Adrenal gland (tissue), 12 donors: ENCODE results near the gene NMS. TPM values are rescaled to one million over a fixed set of nuclear protein-coding genes. Genes with fewer than 3 reads are reported as not detected.

ENCODE experiments used
- DNase-seq, 7 donors: peaks; one replicate each; pipeline ENCODE4 v3.0.0-alpha.2; 2019 to 2020
- H3K27ac ChIP-seq, 5 donors: fragments of 200-600 bp; sonication (generic) in 4 of 5; 1 replicate in 3 of 5; 2 replicates in 2 of 5; pipeline versions ENCODE4 v1.5.1 to v1.8.0; 2016 to 2020; ENCODE audit warnings: mild to moderate bottlenecking in 1 of 5
- H3K27me3 ChIP-seq: fragments of 200-600 bp; 2 replicates; pipeline ENCODE4 v1.8.0; 2021
- H3K36me3 ChIP-seq, 2 donors: fragments of 200-600 bp; replicated peaks in 1 of 2; 1 replicate in 1 of 2; 2 replicates in 1 of 2; pipeline versions ENCODE4 v1.5.1 to v1.8.0; 2018 to 2022
- H3K4me1 ChIP-seq, 2 donors: fragments of 200-600 bp; replicated peaks in 1 of 2; 1 replicate in 1 of 2; 2 replicates in 1 of 2; pipeline versions ENCODE4 v1.5.1 to v1.8.0; 2018 to 2021
- H3K4me3 ChIP-seq, 4 donors: fragments of 200-600 bp; sonication (generic) in 3 of 4; one replicate each; pipeline ENCODE4 v1.5.1; 2016 to 2018
- H3K9me3 ChIP-seq, 3 donors: fragments of 200-600 bp; sonication (generic) in 1 of 3; replicated peaks in 1 of 3; 1 replicate in 2 of 3; 2 replicates in 1 of 3; pipeline versions ENCODE4 v1.5.1 to v1.8.0; 2016 to 2021
- POLR2A ChIP-seq, 2 donors: fragments of 450-650 bp; IDR thresholded peaks; one replicate each; pipeline ENCODE4 v1.6.1; 2017; ENCODE audit warnings: antibody characterized with exemption in 2 of 2, mild to moderate bottlenecking in 2 of 2, moderate library complexity in 1 of 2
- WGBS, 4 donors: extraction: QIAGEN DNeasy Blood & Tissue Kit in 2 of 4; methylation state at CpG; one replicate each; pipeline versions ENCODE4 v1.1.5 to v1.1.7; 2013 to 2017; 5-methylcytosine and 5-hydroxymethylcytosine counted together
- intact Hi-C, 2 donors: fragments of 100-400 bp; cut with DNase I; formaldehyde crosslinking; loops; one replicate each; pipeline versions ENCODE4 v1.14.1 to v1.15.0; 2022 to 2023
- polyA plus RNA-seq, 3 donors: library from polyadenylated mRNA; stranded (reverse); fragments of 200-250 nt in 2 of 3; fragments of 350-450 nt in 1 of 3; fragmentation: Illumina TruSeq in 1 of 3; extraction: RNeasy Lipid Tissue Mini Kit (QIAGEN cat#74804) in 1 of 3; gene quantifications; one replicate each; pipeline ENCODE4 v1.2.3, GENCODE V29; 2013 to 2014
- total RNA-seq, 9 donors: library from RNA; depleted of rRNA in 4 of 9; stranded (reverse); fragments of >200 nt in 4 of 9; fragments of 120-200 nt in 1 of 9; fragmentation: NEBNext Ultra II Directional in 1 of 9; extraction: Animal tissue kit (Norgen Biotek cat#: 25700) in 1 of 9; gene quantifications; one replicate each; pipeline versions ENCODE4 v1.1.0 to v1.2.4, GENCODE V29; 2013 to 2023
- TF ChIP-seq, protein P1 (sequence below), 6 experiments: fragments of 450-650 bp in 4 of 6; fragments of 200-600 bp in 2 of 6; sonication (generic) in 1 of 6; IDR thresholded peaks; 1 replicate in 5 of 6; 2 replicates in 1 of 6; pipeline versions ENCODE4 v1.5.1 to v1.8.0; 2016 to 2021; ENCODE audit warnings: antibody characterized with exemption in 6 of 6, mild to moderate bottlenecking in 2 of 6, moderate library complexity in 1 of 6
- donor health status: healthy with polysubstance abuse.
- donor health status: Bipolar disorder and iron deficiency.
- donor health status: DM: yes; HTN: yes; CAD: no.
- donor health status: DM: no; HTN: no; CAD: no.
- donor health status: DM: no; HTN: no; CAD: no.
- donor health status: DM: yes; HTN: yes; CAD: no.

Gene NMS
- total and polyA plus RNA-seq, 12 donors, result not detected

DNA sequence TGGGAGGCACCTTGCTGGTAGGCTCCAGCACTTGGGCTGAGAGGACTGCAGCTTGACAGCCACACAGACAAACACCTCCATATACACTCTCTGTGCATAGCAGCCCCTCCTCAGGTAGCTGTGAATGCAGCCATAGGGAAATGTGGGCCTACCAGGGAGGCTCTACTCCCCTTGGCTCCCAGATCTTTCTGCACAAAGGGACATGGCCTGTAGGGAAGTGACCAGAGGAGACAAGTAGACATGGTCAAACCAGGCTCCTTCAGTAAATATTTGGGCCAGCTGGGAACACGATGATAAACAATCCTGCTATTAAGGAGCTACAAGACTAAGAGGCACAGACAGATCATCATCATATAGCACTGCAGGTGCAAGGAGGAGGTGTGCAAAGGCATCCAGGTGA, 56.6 kb downstream of the NMS start:
- H3K27ac ChIP-seq, result no peak overlapping the region
- no peak for TF ChIP-seq POLR2A (IDR thresholded peaks at IDR 0.05)
- TF ChIP-seq, protein P1, sequence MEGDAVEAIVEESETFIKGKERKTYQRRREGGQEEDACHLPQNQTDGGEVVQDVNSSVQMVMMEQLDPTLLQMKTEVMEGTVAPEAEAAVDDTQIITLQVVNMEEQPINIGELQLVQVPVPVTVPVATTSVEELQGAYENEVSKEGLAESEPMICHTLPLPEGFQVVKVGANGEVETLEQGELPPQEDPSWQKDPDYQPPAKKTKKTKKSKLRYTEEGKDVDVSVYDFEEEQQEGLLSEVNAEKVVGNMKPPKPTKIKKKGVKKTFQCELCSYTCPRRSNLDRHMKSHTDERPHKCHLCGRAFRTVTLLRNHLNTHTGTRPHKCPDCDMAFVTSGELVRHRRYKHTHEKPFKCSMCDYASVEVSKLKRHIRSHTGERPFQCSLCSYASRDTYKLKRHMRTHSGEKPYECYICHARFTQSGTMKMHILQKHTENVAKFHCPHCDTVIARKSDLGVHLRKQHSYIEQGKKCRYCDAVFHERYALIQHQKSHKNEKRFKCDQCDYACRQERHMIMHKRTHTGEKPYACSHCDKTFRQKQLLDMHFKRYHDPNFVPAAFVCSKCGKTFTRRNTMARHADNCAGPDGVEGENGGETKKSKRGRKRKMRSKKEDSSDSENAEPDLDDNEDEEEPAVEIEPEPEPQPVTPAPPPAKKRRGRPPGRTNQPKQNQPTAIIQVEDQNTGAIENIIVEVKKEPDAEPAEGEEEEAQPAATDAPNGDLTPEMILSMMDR (IDR thresholded peaks at IDR 0.05), result no peak
- no peaks in the 10 kb centered on the region for H3K9me3 ChIP-seq
- 0 to 90% (median 55%) methylated on average over 1 of the region's 1 CpG; no CpG with 5 or more reads in 1 of the 4 donors for WGBS, 4 donors
- H3K4me3 ChIP-seq, result no peak overlapping the region
- intact Hi-C loops, result no loop called here
- H3K27me3 ChIP-seq, result no peaks in the 10 kb centered on the region
- H3K4me1 ChIP-seq, result no peaks in the 10 kb centered on the region
- H3K36me3 ChIP-seq, result no peaks in the 10 kb centered on the region
- DNase-seq, result no peak

DNA sequence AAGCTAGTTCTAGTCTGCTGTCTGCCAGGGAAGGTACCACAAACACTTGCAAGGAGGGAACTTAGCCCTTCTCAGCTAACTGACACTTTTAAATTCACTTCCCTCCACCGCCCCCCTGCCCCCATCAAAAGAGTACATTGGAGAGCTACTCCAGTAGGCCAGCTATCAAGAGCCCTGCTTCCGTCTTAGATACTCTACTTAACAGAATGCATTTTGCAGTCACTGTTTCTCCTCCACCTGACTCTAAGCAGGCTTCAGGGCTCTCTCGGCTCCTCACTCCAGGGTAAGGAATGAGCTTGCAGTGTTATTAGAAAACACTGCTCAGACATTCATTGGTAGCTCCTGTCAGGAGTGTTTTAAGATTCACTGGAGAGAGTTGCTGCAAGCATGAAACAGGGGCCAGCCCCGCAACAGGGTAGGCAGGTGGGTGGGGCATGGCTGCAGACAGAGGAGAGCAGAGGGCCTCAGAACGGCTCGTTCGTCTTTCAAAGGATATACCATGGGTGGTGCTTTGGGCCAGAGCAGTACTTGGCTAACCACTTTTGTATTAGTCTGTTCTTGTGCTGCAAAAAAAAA, 57.2 kb downstream of the NMS start:
- Histone ChIP-seq H3K27me3 (no peaks in the 10 kb centered on the region), H3K4me1 (no peaks in the 10 kb centered on the region), H3K9me3 (no peaks in the 10 kb centered on the region), H3K36me3 (no peaks in the 10 kb centered on the region), H3K27ac (no peak overlapping the region), H3K4me3 (no peak overlapping the region)
- no peak for DNase-seq
- intact Hi-C loops, result no loop called here
- 64 to 82% (median 73%) methylated on average over 6 to 7 of the region's 7 CpGs for WGBS, 4 donors
- TF ChIP-seq, protein P1 (IDR thresholded peaks at IDR 0.05), result no peak
- TF ChIP-seq POLR2A (IDR thresholded peaks at IDR 0.05), result no peak

DNA sequence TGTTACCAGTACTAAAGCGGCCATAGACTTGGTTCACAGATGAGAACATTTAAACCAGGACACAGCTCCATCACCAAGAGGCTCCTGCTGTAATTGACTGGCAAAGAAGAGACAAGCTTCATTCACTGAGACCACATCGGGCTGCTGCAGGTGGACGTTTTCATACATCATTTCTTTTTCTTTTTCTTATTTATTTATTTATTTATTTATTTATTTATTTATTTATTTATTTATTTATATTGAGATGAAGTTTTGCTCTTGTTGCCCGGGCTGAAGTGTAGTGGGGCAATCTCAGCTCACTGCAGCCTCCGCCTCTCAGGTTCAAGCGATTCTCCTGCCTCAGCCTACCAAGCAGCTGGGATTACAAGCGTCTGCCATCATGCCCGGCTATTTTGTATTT, 58.9 kb downstream of the NMS start:
- H3K4me1 ChIP-seq, result no peaks in the 10 kb centered on the region
- H3K9me3 ChIP-seq, result no peaks in the 10 kb centered on the region
- no peak for DNase-seq
- WGBS, 4 donors, result 77 to 92% (median 88%) methylated on average over 8 of the region's 8 CpGs
- H3K36me3 ChIP-seq, result no peaks in the 10 kb centered on the region
- no peaks in the 10 kb centered on the region for H3K27me3 ChIP-seq
- no peak overlapping the region for H3K4me3 ChIP-seq
- intact Hi-C loops, result no loop called here
- H3K27ac ChIP-seq, result no peak overlapping the region
- no peak for TF ChIP-seq POLR2A (IDR thresholded peaks at IDR 0.05)
- TF ChIP-seq, protein P1 (IDR thresholded peaks at IDR 0.05), result no peak

DNA sequence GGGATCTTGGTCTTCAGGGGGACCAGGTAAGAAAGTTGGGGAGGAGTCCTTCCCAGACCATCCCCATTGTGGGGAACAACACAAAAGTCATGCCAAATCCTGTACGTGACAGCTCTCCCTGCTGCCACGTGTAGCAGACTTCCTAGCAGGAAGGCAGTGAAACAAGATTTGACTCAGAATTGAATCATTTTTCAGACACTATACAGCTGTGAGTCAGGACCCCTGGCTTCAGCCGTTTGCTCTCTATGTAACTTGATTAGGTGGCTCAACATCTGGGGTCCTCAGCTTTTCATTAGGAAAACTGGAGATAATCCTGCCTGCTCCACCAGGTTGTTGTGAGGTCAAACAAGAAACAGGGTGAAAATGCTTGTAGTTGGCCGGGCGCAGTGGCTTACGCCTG, 59.6 kb downstream of the NMS start:
- no peak for DNase-seq
- H3K27ac ChIP-seq, result no peak overlapping the region
- intact Hi-C loops, result no loop called here
- no peaks in the 10 kb centered on the region for H3K4me1 ChIP-seq
- no peaks in the 10 kb centered on the region for H3K27me3 ChIP-seq
- no peaks in the 10 kb centered on the region for H3K36me3 ChIP-seq
- TF ChIP-seq, protein P1 (IDR thresholded peaks at IDR 0.05), result no peak
- TF ChIP-seq POLR2A (IDR thresholded peaks at IDR 0.05), result no peak
- no peak overlapping the region for H3K4me3 ChIP-seq
- no peaks in the 10 kb centered on the region for H3K9me3 ChIP-seq
- 67 to 74% (median 72%) methylated on average over 6 of the region's 6 CpGs for WGBS, 4 donors

Other genes with a start within 250 kb of the NMS start
- gene LONRF2, start 148.0 kb upstream of the NMS start, total RNA-seq, result 100 to 1,000 TPM in 1 of 9 donors, 10 to 100 TPM in 8; 20.6 to 110 (median 59.4) TPM
- 10 to 100 TPM in 1 of 3 donors, 1 to 10 TPM in 2; 8.1 to 32.5 (median 8.4) TPM for gene LONRF2, start 148.0 kb upstream of the NMS start, polyA plus RNA-seq
- 10 to 100 TPM in 5 of 9 donors, 1 to 10 TPM in 4; 5.6 to 18.4 (median 11.9) TPM for gene CHST10, start 52.8 kb upstream of the NMS start, total RNA-seq
- gene CHST10, start 52.8 kb upstream of the NMS start, polyA plus RNA-seq, result 10 to 100 TPM in 1 of 3 donors, 1 to 10 TPM in 2; 8.9 to 10.1 (median 9.9) TPM
- gene PDCL3, start 92.5 kb downstream of the NMS start, total RNA-seq, result 10 to 100 TPM in 7 of 9 donors, 1 to 10 TPM in 2; 9.6 to 22.9 (median 17.1) TPM
- 10 to 100 TPM; 15.5 to 51.3 (median 23.4) TPM for gene PDCL3, start 92.5 kb downstream of the NMS start, polyA plus RNA-seq